Activated T-helper 2 cell treated with anti-CD3 and anti-CD28 coated beads, Interferon-gamma antibody, Interleukin-2, Interleukin-4, amounts not matched to agents 10 μg/mL and 5 μg/mL and 100 μg/mL, durations not matched to agents 14 hours and 24 hours and 36 hours (primary cell): ENCODE measurements around the gene VPS39. TPM values are rescaled to one million over a fixed set of nuclear protein-coding genes. Genes with fewer than 3 reads are reported as not detected.

Source experiments
- DNase-seq: peaks from one replicate; pipeline ENCODE4 v3.0.0; 2021; ENCODE audit warnings: low spot score
- H3K27ac Mint-ChIP-seq: one replicate; pipeline ENCODE4 v1.8.0; 2021; ENCODE audit warnings: mixed read lengths
- H3K27me3 Mint-ChIP-seq: one replicate; pipeline ENCODE4 v1.8.0; 2021; ENCODE audit warnings: low read depth, mixed read lengths
- H3K36me3 Mint-ChIP-seq: one replicate; pipeline ENCODE4 v1.8.0; 2021; ENCODE audit warnings: low read depth, mixed read lengths
- H3K4me1 Mint-ChIP-seq: one replicate; pipeline ENCODE4 v1.8.0; 2021; ENCODE audit warnings: low read depth, mixed read lengths
- H3K4me3 Mint-ChIP-seq: one replicate; pipeline ENCODE4 v1.8.0; 2021; ENCODE audit warnings: low read depth, mild to moderate bottlenecking, moderate library complexity, mixed read lengths
- H3K9me3 Mint-ChIP-seq: one replicate; pipeline ENCODE4 v1.8.0; 2021; ENCODE audit warnings: mixed read lengths
- intact Hi-C: fragments of 100-400 bp; cut with micrococcal nuclease; formaldehyde crosslinking; loops from one replicate; pipeline ENCODE4 v1.15.1; 2023
- total RNA-seq: library from RNA; stranded (reverse); gene quantifications from 2 replicates; pipeline ENCODE4 v1.2.3, GENCODE V29; 2022

VPS39 gene
- total RNA-seq, 1 donor from 2014 or later = 67.7 TPM

DNA sequence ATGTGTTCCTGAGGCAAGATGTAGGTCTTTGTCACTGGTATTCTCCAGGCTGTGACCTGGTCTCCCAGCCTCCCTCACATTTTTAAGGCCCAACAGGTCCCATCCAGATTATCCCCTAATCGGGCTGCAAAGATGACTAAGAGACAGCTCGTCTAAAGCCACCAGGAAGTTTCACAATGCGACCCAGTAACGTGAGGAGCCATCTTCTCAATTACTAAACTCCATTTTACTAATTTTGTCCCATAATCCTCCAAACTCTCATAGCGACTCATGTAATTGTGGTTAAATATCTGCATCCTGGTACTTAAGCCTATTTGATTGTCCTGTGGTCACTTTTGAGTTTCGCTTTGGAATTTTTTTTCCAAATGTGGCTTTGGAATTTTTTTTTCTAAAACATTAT lies 43.0 kb downstream of the VPS39 start:
- Mint-ChIP-seq H3K27ac (no peak overlapping the region), H3K36me3 (peaks cover 72% of the 10 kb centered on the region), H3K9me3 (no peaks in the 10 kb centered on the region), H3K4me1 (no peaks in the 10 kb centered on the region), H3K4me3 (no peak overlapping the region), H3K27me3 (no peaks in the 10 kb centered on the region)
- intact Hi-C loops = no loop called here
- no peak for DNase-seq

DNA sequence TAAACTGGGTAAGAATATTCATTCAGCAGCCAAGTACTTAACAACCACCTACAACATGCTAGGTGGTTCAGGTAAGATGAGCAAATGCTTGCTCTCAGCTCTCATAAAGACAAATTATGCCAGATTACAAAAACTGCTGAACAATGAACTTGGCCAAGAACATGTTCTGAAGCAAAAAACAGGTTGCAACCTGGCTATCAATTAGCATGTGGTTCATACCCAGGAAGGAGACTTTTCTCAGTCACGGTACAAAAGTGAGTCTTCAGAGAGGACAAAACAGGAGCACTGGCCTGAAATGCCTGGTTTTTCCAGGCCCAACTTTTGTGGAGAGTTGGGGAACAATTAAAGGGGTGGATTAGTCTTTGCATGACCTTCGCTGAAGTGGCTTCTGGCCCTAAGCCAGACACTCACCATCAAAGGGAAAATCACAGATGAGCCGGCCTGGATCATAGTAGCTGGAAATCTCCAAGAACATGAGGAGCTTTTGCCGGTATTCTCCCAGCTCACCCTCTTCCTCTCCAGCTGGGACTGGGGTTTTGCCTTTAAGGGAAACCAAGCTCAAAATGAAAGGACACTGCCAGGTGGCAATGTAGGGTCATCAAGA lies 44.1 kb downstream of the VPS39 start:
- H3K27me3 Mint-ChIP-seq = no peaks in the 10 kb centered on the region
- H3K4me1 Mint-ChIP-seq = no peaks in the 10 kb centered on the region
- H3K4me3 Mint-ChIP-seq = no peak overlapping the region
- no peak overlapping the region for H3K27ac Mint-ChIP-seq
- DNase-seq = no peak
- H3K36me3 Mint-ChIP-seq = peaks cover 66% of the 10 kb centered on the region
- no peaks in the 10 kb centered on the region for H3K9me3 Mint-ChIP-seq
- intact Hi-C loops = no loop called here

DNA sequence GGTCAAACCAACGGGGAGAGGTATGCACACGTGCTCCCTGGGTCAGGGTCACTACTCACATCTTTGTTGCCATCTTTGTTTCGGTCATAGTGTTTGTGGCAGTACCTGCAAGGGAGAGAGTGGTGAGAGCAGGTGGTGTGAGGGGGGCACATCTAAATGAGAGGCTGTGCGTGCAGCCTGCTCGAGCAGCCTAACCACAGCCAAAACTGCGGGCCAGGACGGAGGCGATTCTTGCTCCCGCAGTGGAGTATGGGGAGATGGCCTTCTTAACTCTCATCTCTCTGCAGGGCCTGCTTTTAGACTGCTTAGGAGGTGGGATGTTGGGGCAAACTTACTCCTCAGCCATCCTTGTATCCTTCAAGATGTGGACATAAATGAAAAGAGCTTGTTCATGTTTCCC lies 44.8 kb downstream of the VPS39 start:
- Mint-ChIP-seq H3K9me3 (no peaks in the 10 kb centered on the region), H3K4me1 (no peaks in the 10 kb centered on the region), H3K27me3 (no peaks in the 10 kb centered on the region), H3K36me3 (peaks cover 66% of the 10 kb centered on the region), H3K4me3 (no peak overlapping the region), H3K27ac (no peak overlapping the region)
- intact Hi-C loops = no loop called here
- DNase-seq = no peak

DNA sequence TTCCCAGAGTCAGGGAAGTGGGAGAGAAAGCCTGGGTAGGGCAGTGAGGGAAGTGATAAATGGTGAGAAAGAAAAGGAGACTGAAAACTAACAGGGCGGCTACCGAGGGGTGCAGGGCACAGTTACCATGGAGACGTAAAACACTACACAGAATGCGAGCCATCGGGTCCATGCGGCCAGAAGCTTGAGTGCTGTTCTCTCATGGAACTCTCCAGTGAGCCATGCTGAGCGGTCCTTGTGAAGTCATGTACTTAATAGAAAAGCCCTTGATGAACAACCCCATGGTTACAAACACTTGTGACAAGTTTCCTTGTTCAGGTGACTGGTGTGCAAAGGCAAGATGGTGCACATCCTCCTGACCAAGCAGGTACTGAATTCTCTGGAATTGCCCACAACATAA lies 48.0 kb downstream of the VPS39 start:
- no peaks in the 10 kb centered on the region for H3K9me3 Mint-ChIP-seq
- DNase-seq = no peak
- no peak overlapping the region for H3K27ac Mint-ChIP-seq
- intact Hi-C loops = no loop called here
- H3K4me3 Mint-ChIP-seq = no peak overlapping the region
- no peaks in the 10 kb centered on the region for H3K4me1 Mint-ChIP-seq
- H3K27me3 Mint-ChIP-seq = no peaks in the 10 kb centered on the region
- H3K36me3 Mint-ChIP-seq = peaks cover 37% of the 10 kb centered on the region

DNA sequence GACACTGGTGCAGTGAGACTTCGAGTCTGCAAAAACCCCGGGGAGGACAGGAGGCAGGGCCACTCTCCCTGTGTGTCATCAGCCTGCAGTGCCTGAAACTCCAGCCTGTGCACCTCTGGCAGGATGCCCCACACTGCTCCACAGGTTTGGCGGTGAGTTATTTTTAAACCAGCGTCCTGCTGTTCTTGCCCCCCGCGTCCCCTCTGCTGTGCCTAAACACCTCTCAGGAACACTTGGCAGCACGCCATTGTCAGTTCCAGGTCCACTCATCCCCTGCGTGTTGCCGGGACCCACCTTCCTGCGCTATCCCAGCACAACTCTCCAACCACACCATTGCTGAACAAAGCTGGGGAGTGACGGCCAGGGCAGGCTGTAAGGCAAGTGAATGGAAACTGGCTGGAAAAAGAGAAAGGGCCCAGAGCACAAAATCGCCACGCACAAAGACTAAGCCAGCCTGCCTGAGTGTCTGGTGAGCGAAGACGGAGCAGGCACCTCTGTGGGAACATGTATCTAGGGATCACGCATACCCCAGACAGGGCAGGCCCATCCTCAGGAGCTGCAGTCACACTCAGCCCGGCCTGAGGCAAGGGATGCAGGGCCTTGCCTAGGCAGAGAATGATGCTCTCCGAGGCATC lies 48.6 kb downstream of the VPS39 start:
- intact Hi-C loops = no loop called here
- Mint-ChIP-seq H3K9me3 (no peaks in the 10 kb centered on the region), H3K4me3 (no peak overlapping the region), H3K27ac (no peak overlapping the region), H3K27me3 (no peaks in the 10 kb centered on the region), H3K4me1 (no peaks in the 10 kb centered on the region), H3K36me3 (peaks cover 30% of the 10 kb centered on the region)
- no peak for DNase-seq

DNA sequence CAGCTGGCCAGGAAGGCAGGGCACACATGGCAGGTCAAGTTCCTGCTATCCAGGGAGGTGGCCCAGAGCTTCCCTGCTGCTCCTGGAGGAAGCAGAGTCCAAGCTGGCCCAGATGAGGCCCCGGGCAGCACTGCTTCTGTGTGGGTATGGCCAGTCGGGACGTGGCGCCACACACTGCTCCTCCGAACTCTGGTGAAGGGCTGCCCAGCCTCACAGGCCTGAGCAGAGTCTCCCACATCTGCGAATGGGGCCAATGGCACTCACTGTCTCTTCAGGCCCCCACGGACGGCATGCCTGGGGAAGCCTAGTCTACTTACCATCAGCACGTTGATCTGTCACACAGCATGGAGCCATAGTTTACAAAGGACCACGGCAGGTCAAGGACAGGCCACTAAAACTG lies 49.2 kb downstream of the VPS39 start:
- DNase-seq = no peak
- intact Hi-C loops = no loop called here
- H3K36me3 Mint-ChIP-seq = peaks cover 27% of the 10 kb centered on the region
- no peaks in the 10 kb centered on the region for H3K9me3 Mint-ChIP-seq
- no peaks in the 10 kb centered on the region for H3K4me1 Mint-ChIP-seq
- no peak overlapping the region for H3K4me3 Mint-ChIP-seq
- no peak overlapping the region for H3K27ac Mint-ChIP-seq
- no peaks in the 10 kb centered on the region for H3K27me3 Mint-ChIP-seq

DNA sequence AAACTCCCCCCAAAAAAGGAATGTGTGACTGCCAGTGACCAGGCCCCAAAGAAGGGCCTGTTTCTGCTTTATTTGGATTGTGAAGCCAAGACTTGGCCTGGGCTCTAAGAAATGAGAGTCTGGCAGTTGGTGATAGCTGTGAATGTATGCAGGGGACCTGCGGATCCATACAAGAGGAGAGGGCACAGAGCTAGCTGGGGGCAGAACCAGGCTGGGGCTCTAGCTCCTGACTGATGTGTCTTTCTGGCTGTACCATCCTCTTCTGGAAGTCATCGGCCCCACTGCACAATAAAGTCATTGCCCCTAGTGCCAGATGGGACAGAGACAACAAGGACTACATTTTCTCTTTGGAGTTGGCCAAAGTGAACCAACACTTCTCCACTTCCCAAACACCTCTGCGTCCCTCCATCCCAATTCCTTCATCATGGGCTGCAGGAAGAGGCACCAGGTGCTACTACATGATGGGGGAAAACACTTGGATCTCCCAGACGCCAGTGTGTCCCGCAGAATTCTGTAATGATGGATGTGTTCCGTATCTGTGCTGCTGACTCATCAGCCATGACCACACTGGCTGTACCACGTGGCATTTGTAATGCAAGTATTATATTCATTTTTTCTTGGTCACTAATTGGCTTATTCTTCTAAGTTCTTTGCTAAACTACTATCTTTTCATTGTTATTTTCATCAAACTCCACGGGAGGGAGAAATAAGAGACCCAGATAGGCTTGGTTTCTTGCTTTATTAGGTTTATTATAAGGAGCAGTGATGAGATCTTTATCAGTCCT lies 49.9 kb downstream of the VPS39 start:
- H3K4me3 Mint-ChIP-seq = no peak overlapping the region
- no peaks in the 10 kb centered on the region for H3K27me3 Mint-ChIP-seq
- H3K4me1 Mint-ChIP-seq = no peaks in the 10 kb centered on the region
- intact Hi-C loops = no loop called here
- H3K9me3 Mint-ChIP-seq = no peaks in the 10 kb centered on the region
- DNase-seq = no peak
- no peak overlapping the region for H3K27ac Mint-ChIP-seq
- peaks cover 20% of the 10 kb centered on the region for H3K36me3 Mint-ChIP-seq

DNA sequence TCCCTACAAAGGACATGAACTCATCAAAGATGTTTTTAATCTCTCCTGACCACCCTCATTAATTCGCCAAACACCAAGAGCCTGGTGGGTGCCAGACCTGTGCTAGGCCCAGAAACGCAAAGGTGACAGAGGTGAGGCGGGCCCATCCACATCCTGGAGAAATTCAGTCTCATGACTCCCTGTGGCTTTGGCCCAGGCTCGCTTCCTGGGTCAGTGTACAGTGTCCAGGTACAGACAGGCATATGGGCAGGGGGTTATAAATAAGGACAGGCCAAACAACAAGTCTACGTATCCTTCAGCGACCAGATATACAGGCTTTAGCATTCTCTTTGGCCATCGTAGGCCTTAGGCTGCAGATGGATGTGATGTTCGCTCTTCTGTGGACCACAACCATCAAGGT lies 50.7 kb downstream of the VPS39 start:
- no peaks in the 10 kb centered on the region for H3K9me3 Mint-ChIP-seq
- peaks cover 13% of the 10 kb centered on the region for H3K36me3 Mint-ChIP-seq
- H3K27ac Mint-ChIP-seq = no peak overlapping the region
- no peak overlapping the region for H3K4me3 Mint-ChIP-seq
- no peak for DNase-seq
- H3K4me1 Mint-ChIP-seq = no peaks in the 10 kb centered on the region
- intact Hi-C loops = no loop called here
- no peaks in the 10 kb centered on the region for H3K27me3 Mint-ChIP-seq

DNA sequence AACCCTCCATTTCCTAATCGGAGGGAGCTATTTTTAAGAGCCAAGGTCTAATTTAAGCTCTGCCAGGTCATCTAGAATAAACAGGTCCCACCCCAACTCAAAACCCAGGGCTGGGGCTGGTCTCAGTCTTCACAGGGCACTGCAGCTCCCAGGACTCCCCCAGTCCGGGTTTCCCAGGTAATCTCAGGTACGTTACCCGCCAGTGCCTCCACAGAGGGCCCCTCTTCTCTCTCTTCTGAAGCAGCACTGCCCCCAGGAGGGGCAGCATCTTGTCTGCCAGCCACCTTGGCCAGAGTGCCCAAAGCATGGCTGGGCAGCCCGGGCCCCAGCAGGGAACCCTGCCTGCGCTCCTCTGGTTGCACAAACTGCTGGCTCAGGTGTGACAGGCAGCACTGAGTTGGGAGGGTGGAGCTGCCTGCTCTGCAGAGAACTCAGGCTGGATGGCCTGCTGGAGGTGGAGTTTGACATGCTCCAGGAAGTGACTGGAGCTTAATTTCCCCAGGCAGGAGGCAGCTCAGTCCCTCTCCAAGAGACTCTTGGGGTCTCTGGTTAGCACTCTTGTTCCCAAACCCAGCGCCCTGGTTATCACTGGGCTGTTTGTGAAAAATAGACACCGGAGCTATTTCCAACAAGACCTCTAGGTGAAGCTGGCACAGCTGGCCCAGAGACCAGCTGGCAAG lies 51.7 kb downstream of the VPS39 start, which contains the start of gene PLA2G4F:
TSS of gene PLA2G4F (minus strand) at position 394 of the 680 bp plus-strand sequence. CDS start at position 307, 87 bp downstream.
- no peak within 1 kb of the TSS for H3K27ac Mint-ChIP-seq
- no peaks in the 10 kb centered on the region for H3K27me3 Mint-ChIP-seq
- no peaks in the 10 kb centered on the region for H3K9me3 Mint-ChIP-seq
- DNase-seq = no peak
- H3K36me3 Mint-ChIP-seq = peaks cover 3% of the 10 kb centered on the region
- intact Hi-C loops = no loop called here
- H3K4me1 Mint-ChIP-seq = no peaks in the 10 kb centered on the region
- no peak within 1 kb of the TSS for H3K4me3 Mint-ChIP-seq

DNA sequence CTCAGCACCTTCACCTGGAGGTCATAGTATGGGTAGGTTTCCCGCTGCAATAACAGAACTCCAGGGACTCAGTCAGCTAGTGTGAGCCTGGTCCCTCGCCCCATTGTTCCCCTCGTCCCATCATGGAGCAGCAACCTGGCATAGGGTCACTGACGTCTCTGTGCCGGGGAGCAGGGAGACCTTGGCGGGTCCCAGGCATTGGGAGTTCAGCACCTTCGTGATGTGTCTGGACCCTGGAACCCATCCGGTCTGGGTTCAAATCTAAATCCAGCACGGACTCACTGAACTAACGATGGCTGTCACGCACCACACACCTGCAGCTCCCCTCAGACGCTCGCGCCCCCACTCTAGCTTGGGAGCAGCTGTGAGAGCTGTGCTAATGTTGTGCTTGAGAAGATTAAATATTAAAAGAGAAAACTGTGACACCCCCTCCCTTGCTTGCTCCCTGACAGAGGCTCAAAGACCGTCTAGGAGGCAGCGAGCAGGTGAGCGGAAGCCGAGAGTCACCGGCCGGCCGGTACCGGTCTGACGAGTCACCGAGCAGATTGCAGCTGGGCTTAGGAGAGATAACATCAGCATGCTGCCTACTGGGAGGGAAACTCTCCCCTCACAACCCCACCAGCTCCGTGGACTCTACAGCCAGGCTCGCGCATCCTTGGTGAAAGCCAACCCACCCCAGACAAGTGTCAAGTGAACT lies 52.4 kb downstream of the VPS39 start:
- Mint-ChIP-seq H3K4me3 (no peak overlapping the region), H3K27ac (no peak overlapping the region), H3K9me3 (no peaks in the 10 kb centered on the region), H3K27me3 (no peaks in the 10 kb centered on the region), H3K36me3 (no peaks in the 10 kb centered on the region), H3K4me1 (no peaks in the 10 kb centered on the region)
- intact Hi-C loops = no loop called here
- DNase-seq = no peak

DNA sequence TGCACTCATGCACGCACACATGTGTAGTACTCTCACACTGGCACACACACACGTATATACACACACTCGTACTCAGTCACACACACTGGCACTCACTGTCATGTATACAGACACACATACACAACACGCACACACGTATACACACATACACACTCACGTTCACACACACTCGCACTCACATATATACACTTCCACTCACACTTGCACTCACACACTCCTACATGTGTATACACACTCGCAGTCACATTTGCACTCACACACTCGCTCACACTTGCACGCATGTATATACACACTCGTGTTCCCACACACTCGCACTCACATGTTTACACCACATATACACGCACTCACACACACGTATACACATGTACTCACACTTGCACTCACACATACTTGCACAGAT lies 53.1 kb downstream of the VPS39 start:
- H3K27ac Mint-ChIP-seq = no peak overlapping the region
- no peaks in the 10 kb centered on the region for H3K4me1 Mint-ChIP-seq
- H3K4me3 Mint-ChIP-seq = no peak overlapping the region
- no peaks in the 10 kb centered on the region for H3K36me3 Mint-ChIP-seq
- no peaks in the 10 kb centered on the region for H3K9me3 Mint-ChIP-seq
- DNase-seq = no peak
- intact Hi-C loops = no loop called here
- no peaks in the 10 kb centered on the region for H3K27me3 Mint-ChIP-seq

DNA sequence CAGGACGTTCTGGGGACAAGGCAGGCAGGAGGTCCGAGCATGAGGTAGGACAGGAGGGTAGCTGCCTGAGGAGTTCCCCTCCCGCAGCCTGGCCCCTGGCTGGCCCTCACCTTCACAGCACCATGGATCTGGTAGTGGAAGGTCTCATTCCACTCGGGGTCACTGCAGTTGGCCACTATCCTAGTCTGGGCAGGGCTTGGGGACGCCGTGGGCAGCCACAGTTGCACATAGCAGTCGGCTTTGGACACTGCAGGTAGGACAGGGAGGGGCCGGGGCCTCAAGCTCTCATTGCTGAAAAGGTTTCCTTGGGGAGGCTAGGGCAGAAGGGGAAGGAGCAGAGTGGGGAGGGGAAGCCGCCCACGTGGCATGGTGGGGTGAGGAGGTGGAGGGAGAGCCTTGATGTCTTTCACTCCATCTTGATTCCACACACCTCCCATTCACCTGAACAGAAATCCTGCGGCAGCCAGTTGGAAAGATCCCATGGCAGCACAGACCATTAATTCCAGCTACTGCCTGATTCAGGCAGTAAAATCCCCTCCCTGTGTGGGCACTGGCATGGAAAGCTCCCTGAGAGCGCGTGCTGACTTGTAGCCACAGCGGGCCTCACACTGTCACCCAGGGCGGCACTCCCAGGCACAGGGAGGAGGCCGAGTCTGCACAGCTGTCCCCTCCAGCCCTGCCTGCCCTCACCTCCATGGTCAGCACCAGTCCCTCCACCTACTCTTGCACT lies 53.7 kb downstream of the VPS39 start:
- no peak overlapping the region for H3K4me3 Mint-ChIP-seq
- H3K27ac Mint-ChIP-seq = no peak overlapping the region
- no peak for DNase-seq
- H3K36me3 Mint-ChIP-seq = no peaks in the 10 kb centered on the region
- no peaks in the 10 kb centered on the region for H3K9me3 Mint-ChIP-seq
- H3K27me3 Mint-ChIP-seq = no peaks in the 10 kb centered on the region
- intact Hi-C loops = no loop called here
- no peaks in the 10 kb centered on the region for H3K4me1 Mint-ChIP-seq
